Uterus (tissue), 2 donors: Measurements from ENCODE around the gene PPARG.

Source experiments
- POLR2A ChIP-seq, 2 donors: fragments of 450-650 bp; IDR thresholded peaks; one replicate each; pipeline ENCODE4 v1.6.1; 2016; ENCODE audit warnings: antibody characterized with exemption in 2 of 2, mild to moderate bottlenecking in 1 of 2, moderate library complexity in 1 of 2
- TF ChIP-seq, protein P1 (sequence below), 4 experiments: fragments of 200-600 bp in 2 of 4; fragments of 450-650 bp in 2 of 4; sonication (generic) in 2 of 4; IDR thresholded peaks; one replicate each; pipeline ENCODE4 v1.5.1; 2016 to 2019; ENCODE audit warnings: antibody characterized with exemption in 4 of 4, mild to moderate bottlenecking in 2 of 4, moderate library complexity in 1 of 4

DNA sequence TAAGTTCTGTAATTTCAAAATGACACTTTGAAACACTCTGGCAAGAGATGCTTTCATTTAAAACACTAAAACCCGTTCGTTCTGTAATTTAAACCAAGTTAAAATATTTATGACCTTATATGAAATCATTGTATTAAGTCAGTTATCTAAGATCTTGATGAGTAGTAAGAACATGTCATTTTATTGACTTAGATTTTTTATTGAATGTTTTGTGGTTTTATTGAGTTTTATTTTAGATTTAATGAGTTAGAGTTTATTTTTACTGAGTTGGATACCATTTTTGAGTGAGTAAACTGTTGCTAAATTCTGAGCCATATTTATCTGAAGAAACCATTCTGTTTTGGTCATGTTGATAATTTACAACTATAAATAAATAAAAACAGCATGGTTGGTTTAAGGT lies 94.3 kb downstream of the PPARG start:
- TF ChIP-seq, protein P1, sequence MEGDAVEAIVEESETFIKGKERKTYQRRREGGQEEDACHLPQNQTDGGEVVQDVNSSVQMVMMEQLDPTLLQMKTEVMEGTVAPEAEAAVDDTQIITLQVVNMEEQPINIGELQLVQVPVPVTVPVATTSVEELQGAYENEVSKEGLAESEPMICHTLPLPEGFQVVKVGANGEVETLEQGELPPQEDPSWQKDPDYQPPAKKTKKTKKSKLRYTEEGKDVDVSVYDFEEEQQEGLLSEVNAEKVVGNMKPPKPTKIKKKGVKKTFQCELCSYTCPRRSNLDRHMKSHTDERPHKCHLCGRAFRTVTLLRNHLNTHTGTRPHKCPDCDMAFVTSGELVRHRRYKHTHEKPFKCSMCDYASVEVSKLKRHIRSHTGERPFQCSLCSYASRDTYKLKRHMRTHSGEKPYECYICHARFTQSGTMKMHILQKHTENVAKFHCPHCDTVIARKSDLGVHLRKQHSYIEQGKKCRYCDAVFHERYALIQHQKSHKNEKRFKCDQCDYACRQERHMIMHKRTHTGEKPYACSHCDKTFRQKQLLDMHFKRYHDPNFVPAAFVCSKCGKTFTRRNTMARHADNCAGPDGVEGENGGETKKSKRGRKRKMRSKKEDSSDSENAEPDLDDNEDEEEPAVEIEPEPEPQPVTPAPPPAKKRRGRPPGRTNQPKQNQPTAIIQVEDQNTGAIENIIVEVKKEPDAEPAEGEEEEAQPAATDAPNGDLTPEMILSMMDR (IDR thresholded peaks at IDR 0.05): no peak
- TF ChIP-seq POLR2A (IDR thresholded peaks at IDR 0.05): no peak
